GM18907 (cell line): ENCODE results near the gene ZMYND8.
"Not testable (repeated sequence)": the region's sequence is repeated elsewhere in the genome, so short reads cannot be mapped to it uniquely, and the experiment has no call there.

Experiments used
- ATAC-seq: cut with Tn5 transposase; IDR thresholded peaks from one replicate; pipeline ENCODE4 v1.9.1; 2021; ENCODE audit warnings: mild to moderate bottlenecking, moderate library complexity; ENCODE audit not compliant: unreplicated experiment

Gene ZMYND8

DNA sequence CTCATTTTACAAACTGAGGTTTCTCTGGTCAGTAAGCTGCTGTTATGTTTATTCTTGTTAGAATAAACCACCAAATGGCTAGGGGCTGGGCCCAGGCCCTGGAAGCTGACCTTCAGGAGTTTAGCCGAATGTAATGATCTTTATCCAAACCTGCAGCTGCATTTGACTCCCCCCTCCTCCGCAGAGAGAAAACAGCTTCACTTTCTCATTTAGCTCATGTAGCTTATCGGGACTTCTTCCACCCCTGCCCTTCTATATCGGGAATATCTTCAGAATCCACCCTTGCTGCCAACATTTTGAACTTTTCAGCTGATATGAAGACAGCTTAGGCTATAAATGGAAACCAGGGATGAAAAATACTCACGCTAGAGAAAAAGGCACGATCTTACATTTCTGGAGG, 102.6 kb downstream of the ZMYND8 start:
- ATAC-seq: no peak

DNA sequence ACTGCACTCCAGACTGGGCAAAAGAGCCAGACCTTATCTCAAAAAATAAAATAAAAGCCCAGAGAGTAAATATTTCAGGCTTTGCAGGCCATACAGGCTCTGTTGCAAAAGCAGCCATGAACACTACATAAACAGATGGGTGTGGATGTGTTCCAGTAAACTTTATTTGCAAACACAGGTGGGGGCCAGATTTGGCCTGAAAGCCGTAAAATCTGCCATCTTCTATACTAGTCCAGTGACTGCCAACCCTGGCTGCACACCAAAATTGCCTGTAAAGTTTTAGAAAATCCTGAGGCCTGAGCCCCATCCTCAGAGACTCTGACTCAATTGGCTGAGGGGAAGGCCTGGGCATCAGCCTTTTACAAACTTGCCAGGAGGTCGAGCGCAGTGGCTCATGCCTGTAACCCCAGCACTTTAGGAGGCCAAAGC, 103.6 kb downstream of the ZMYND8 start:
- no peak for ATAC-seq

DNA sequence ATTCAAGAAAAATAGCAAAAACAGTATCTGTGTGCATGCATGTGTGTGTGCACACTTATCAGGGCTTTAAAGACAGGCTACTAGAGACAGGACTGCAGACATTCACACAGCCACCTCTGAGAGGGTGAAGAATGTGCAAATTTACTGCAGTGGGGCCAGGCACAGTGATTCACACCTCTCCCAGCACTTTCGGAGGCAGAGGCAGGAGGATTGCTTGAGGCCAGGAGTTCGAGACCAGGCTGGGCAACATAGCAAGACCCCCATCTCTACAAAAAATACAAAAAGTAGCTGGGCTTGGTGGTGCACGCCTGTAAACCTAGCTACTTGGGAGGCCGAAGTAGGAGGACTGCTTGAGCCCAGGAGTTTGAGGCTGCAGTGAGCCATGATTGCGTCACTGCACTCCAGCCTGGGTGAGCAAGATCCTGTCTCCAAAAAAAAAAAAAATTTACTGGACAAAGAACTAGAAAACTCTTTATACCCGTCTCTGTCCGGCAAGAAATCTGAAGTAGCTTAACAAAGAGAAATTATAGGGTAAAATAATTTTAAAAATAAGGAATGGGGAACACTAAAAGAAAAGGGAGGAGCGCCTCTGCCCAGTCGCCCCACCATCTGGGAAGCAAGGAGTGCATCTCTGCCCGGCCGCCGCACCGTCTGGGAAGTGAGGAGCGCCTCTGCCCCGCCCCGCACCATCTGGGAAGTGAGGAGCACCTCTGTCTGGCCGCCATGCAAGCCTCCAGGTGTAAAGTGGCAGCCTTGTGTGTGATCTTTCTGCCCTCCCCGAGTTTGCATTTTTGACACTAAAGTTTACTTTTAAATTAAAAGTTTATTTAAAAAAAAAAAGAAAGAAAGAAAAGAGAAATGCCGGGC, 105.1 kb downstream of the ZMYND8 start:
- no peak for ATAC-seq

- ATAC-seq: no peak
These were observed 106.1 kb downstream of the ZMYND8 start for GRCh38 chr20:47250360-47250759.

DNA sequence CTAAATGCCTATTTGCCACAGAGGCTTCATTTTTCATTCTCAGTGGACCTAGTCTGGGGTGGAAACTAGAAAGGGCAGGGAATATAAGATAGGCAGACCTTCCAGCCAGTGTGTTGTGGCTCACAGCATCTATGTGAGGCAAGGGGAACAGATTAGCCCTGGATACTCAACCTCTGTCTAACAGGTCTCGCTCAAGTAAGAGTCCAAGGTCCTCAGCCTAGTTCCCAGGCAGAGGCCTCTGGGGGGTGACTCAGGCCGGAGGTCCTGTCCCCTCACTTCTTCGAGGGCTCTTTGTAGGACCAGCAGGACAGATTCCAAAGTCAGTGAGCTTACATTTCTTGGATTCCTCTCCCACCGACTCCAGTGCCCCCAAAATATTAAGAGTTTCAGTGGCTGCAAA, 106.6 kb downstream of the ZMYND8 start:
- no peak for ATAC-seq

- no peak for ATAC-seq
These were observed 108.0 kb downstream of the ZMYND8 start for GRCh38 chr20:47248448-47248966.

DNA sequence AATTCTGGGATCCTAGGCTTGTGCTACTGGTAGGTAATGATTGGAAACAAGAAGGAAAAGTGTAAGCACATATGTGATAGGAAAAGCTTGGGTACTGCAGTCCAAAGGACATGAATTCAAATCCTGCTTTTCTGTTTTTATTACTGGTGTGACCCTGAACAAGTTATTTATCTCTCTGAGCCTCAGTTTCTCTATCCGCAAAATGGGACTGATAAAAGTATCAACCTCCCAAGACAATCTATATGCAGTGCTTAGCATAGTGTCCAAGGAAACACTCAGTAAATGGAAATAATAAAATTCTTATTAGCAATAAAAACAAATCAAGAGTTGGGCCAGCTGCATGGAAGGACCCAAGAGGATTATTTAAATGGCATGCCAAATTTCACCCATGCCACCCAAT, 108.5 kb downstream of the ZMYND8 start:
- no peak for ATAC-seq

DNA sequence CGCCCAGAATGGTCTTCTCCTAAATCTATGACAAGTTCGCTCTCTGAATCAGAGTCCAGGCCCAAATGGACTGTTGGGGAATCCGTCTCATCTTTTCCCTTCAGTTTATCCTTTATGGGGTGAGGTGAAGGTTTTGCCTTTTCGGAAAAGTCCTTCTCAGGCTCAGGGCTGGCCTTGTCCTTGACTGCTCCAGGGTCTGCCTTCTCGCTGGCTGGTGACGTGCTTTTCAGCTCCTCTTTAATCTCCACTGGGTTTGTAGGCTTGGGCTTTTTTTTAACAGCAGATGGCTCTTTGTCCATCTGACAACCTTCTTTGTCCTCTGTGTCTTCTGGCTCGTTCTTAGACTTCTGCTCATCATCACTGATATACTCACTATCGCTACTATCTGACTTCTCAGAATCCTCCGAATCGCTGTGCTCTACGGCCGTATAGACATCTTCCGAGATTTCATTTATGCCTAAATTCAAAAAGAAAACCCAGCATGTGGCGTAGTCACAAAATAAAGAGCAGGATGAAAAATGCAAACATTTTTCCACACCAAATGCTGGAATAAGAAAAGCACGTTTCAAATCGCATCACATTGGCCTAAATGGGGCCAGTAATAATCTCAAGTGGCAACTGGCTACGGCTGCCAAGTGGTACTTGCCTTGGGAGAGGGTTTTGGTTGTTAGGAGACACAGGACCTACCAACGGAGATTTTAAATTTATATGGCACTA, 110.3 kb downstream of the ZMYND8 start:
- ATAC-seq: no peak

DNA sequence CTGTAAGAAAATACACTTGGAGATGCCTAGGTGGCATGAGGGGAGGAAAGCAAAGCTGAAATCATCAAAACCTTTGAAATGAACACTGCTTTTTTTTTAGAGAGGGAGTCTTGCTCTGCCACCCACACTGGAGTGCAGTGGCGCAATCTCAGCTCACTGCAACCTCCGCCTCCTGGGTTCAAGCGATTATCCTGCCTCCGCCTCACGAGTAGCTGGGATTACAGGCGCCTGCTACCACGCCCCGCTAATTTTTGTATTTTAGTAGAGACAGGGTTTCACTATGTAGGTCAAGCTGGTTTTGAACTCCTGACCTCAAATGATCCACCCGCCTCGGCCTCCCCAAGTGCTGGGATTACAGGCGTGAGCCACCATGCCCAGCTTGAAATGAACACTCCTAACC, 111.3 kb downstream of the ZMYND8 start:
- ATAC-seq: not testable (repeated sequence)

DNA sequence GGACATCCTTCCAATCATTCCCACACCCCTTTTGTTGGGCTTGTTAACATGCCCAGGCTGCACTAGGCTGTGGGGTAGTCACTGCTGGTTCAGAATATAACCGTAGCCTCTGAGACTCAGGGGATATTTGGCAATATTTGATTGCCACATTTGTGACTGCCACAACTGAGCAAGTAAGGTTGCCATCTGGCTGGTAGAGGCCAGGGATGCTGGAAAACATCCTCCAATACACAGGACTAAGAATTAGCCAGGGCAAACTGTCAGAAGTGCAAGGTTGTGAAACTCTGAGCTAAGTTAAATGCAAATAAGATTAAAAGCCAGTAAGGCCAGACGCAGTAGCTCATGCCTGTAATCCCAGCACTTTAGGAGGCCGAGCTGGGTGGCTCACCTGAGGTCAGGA, 112.0 kb downstream of the ZMYND8 start:
- no peak for ATAC-seq

DNA sequence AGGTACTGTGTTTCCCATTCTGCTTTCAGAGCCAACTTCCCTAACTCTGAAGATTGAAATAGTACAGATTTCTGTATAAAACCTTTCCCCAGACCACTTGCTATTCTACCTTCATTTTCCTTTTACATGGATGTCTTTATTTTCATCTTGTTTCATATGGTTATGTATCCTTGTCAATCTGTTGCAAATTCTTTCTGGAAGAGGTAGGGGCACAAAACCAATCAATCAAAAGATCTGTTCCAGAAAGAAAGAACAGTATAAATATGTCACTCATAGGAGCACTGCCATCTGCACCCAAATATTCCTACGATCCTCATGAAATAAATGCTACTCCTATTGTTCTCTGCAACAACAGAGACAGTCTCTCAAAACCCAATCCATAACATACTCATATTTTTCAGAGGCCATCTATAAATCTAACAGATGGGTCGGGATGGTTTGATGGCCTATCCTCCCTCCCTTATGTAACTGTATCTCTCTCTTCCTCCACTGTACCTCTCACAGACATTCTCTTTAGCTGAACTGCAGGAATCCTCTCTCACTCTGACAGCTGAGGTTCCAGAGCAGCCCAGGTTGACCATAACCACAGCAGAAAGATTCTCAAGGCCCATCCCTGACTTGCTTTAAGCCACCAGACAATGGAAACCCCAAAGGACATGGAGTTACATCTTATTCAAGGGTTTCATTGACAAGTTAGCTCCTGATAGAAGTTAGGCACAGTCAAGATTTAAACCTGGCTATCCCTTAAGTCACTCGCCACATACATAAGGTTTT, 112.8 kb downstream of the ZMYND8 start:
- ATAC-seq: no peak

GRCh38 chr20:47243003-47243402, 113.5 kb downstream of the ZMYND8 start:
- ATAC-seq: no peak

GRCh38 chr20:47241345-47241781, 115.1 kb downstream of the ZMYND8 start:
- ATAC-seq: no peak

GRCh38 chr20:47240096-47240495, 116.4 kb downstream of the ZMYND8 start:
- not testable (repeated sequence) for ATAC-seq

GRCh38 chr20:47239719-47240067, 116.8 kb downstream of the ZMYND8 start:
- ATAC-seq: no peak

DNA sequence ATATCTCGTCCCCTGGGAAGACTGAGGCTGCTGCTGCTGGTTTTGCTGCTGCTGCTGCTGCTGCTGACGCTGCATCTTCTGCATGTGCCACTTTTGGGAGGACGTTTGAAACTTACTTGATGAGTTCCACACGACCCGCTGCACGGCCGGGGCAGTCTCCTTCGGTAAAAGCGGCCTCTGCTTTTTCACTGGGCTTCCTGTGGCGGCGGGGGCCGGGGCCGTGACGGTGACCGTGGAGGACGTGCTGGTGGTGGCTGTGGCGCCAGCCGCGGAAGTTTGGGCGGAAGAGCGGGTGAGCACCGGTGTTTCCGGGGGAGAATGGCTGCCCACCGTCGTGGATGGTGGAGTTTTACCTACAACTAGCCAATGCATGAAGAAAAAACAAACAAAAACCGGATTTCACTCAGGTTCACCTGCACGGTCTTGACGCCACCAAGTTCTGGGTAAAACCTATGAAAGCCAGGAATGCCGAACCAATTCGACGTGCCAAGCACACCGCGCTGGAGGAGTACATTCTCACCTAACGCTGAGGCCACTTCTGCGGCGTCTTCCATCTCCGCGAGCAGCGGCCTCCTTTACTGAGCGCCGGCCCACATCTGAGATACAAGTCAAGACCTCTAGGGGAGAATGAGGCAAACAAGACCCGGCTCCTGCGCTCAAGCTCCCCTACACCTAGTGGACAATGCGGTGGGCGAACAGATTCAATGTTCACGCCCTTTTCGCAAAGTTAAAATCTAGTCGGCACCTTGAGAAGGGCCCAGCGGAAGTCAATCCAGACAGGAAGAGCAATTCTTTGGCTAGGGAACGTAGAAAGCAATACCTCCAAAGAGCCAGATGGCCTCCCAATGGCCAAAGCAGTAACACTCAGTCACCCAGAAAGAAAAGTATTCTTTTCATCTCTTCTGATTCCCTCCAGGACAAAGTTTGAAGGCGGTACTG, 117.5 kb downstream of the ZMYND8 start:
- ATAC-seq: no peak

DNA sequence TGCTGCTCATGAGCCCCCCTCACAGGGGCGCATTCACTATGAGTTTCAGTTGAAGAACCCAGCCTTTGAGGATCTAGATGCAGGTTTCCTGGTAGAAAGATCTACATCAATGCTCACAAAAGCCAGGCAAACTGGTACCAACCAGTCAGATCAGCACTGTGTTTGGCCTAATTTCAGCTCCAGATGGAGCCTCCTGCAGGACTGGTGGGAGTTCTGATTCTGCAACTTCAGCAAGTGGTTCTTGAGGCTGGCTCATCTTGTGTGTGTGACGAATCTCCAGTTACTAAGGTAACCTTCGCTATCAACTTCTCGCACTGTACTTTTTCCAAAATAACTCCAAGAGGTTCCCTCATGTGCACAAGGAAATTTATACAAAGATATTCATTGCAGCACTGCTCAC, 118.8 kb downstream of the ZMYND8 start:
- no peak for ATAC-seq

- no peak for ATAC-seq
These were observed 119.9 kb downstream of the ZMYND8 start for GRCh38 chr20:47236639-47236900.

- no peak for ATAC-seq
These were observed 120.5 kb downstream of the ZMYND8 start for GRCh38 chr20:47235853-47236638.

- ATAC-seq: no peak
These were observed 121.4 kb downstream of the ZMYND8 start for GRCh38 chr20:47235111-47235510.
